Transverse colon (tissue), 3 donors: ENCODE data around the gene ERVW-1.

Source experiments
- CTCF ChIP-seq, 5 experiments: fragments of 200-600 bp in 3 of 5; fragments of 450-650 bp in 2 of 5; sonication (generic) in 3 of 5; IDR thresholded peaks; 1 replicate in 2 of 5; 2 replicates in 3 of 5; pipeline ENCODE4 v1.5.1; 2016 to 2017; ENCODE audit warnings: antibody characterized with exemption in 5 of 5, inconsistent platforms in 3 of 5, mild to moderate bottlenecking in 2 of 5, moderate library complexity in 1 of 5
- EP300 ChIP-seq: sonication (generic); formaldehyde crosslinking; IDR thresholded peaks from one replicate; pipeline ENCODE4 v1.6.1; 2017; ENCODE audit warnings: antibody characterized with exemption, low read depth

GRCh38 chr7:92460510-92460909, 17.2 kb downstream of the ERVW-1 start:
- no peak for TF ChIP-seq CTCF (IDR thresholded peaks at IDR 0.05)
- no peak for TF ChIP-seq EP300
